GM12878 (cell line): ENCODE measurements around the gene BBX. TPM values are rescaled to one million over a fixed set of nuclear protein-coding genes. Genes with fewer than 3 reads are reported as not detected.
A peak's percentile ranks its signal among the peaks of the same experiment; 100 is the strongest.

Experiments
- ATAC-seq: fragments of 200-7000 bp; cut with Tn5 transposase; 3 replicates; pipeline ENCODE4 v1.9.1; 2020; ENCODE audit warnings: mild to moderate bottlenecking, moderate library complexity
- BruUV-seq: library from RNA; stranded (reverse); fragments of 400-500 nt; replicated peaks from 2 replicates; lab custom pipeline; 2021; lab: Mats Ljungman, UMichigan
- CTCF ChIA-PET: fragments of 300-600 bp; sonication (Branson Sonifier 250); formaldehyde crosslinking; extraction: SDS; loops from one replicate; lab custom pipeline; 2021; ENCODE audit warnings: inconsistent platforms; lab: Yijun Ruan, JAX
- POLR2A ChIA-PET: fragments of 350-600 bp; formaldehyde crosslinking; extraction: SDS; loops from one replicate; lab custom pipeline; 2021; ENCODE audit warnings: inconsistent platforms; lab: Charles Lee
- RAD21 ChIA-PET: fragments of 300-600 bp; sonication (Branson Sonifier 250); formaldehyde crosslinking; loops from one replicate; lab custom pipeline; 2023; ENCODE audit warnings: antibody characterized with exemption; ENCODE audit not compliant: unreplicated experiment; lab: Charles Lee
- SMC1A ChIA-PET: fragments of 300-600 bp; sonication (Branson Sonifier 250); formaldehyde crosslinking; loops from one replicate; lab custom pipeline; 2023; ENCODE audit not compliant: unreplicated experiment, uncharacterized antibody; lab: Charles Lee
- DNase-seq: peaks from one replicate; pipeline ENCODE4 v3.0.0-alpha.2; 2011; ENCODE audit warnings: low read depth, low spot score
- FAIRE-seq: peaks from 3 replicates; lab custom pipeline; 2011; peaks lifted over from hg19 to GRCh38; lab: Jason Lieb, UNC
- H2AFZ ChIP-seq: 2 replicates; pipeline ENCODE4 v1.6.0; 2011; ENCODE audit warnings: low read depth, low read length, control low read depth; ENCODE audit not compliant: control insufficient read depth
- H3K27ac ChIP-seq: 2 replicates; pipeline ENCODE4 v1.5.1; 2011; ENCODE audit warnings: control low read depth; ENCODE audit not compliant: control insufficient read depth, insufficient read depth
- H3K27me3 ChIP-seq, 2 experiments: replicated peaks in 1 of 2; 2 replicates each; pipeline versions ENCODE4 v1.6.0 to v1.6.1; 2011; ENCODE audit warnings: low read length in 1 of 2; ENCODE audit not compliant: control insufficient read depth in 2 of 2, insufficient read depth in 2 of 2
- H3K36me3 ChIP-seq, 2 experiments: 2 replicates each; pipeline ENCODE4 v1.5.1; 2011; ENCODE audit warnings: low read length in 1 of 2; ENCODE audit not compliant: control insufficient read depth in 2 of 2, insufficient read depth in 2 of 2
- H3K4me1 ChIP-seq: 2 replicates; pipeline ENCODE4 v1.6.1; 2011; ENCODE audit warnings: mild to moderate bottlenecking, low read length, moderate library complexity, mixed read lengths; ENCODE audit not compliant: control insufficient read depth, insufficient read depth
- H3K4me2 ChIP-seq: 2 replicates; pipeline ENCODE4 v1.6.0; 2011; ENCODE audit warnings: control low read depth; ENCODE audit not compliant: control insufficient read depth, insufficient read depth
- H3K4me3 ChIP-seq: fragments of 200-600 bp; sonication (generic); 2 replicates; pipeline ENCODE4 v1.5.1; 2016
- H3K79me2 ChIP-seq: 2 replicates; pipeline ENCODE4 v1.6.0; 2011; ENCODE audit warnings: low read length; ENCODE audit not compliant: control insufficient read depth, insufficient read depth
- H3K9ac ChIP-seq: 2 replicates; pipeline ENCODE4 v1.8.0; 2011; ENCODE audit warnings: low read length, control low read depth, mixed read lengths; ENCODE audit not compliant: control insufficient read depth, insufficient read depth
- H3K9me3 ChIP-seq: replicated peaks from 3 replicates; pipeline ENCODE4 v1.5.1; 2011; ENCODE audit warnings: mild to moderate bottlenecking, low read length; ENCODE audit not compliant: control insufficient read depth, insufficient read depth
- H4K20me1 ChIP-seq: 2 replicates; pipeline ENCODE4 v1.6.0; 2011; ENCODE audit not compliant: control insufficient read depth, insufficient read depth
- CREB1 ChIP-seq: IDR thresholded peaks from 2 replicates; pipeline ENCODE4 v1.6.1; 2012; ENCODE audit warnings: low read depth, mild to moderate bottlenecking, inconsistent platforms
- DPF2 ChIP-seq: fragments of 450-650 bp; IDR thresholded peaks from 2 replicates; pipeline ENCODE4 v1.6.1; 2017; ENCODE audit warnings: mild to moderate bottlenecking
- HDAC2 ChIP-seq: fragments of 200-600 bp; sonication (generic); IDR thresholded peaks from 2 replicates; pipeline ENCODE4 v1.6.1; 2017
- IKZF2 ChIP-seq, 2 experiments: fragments of 450-650 bp; IDR thresholded peaks; 2 replicates each; pipeline ENCODE4 v1.6.1; 2017; ENCODE audit warnings: mild to moderate bottlenecking in 2 of 2, moderate library complexity in 2 of 2
- KLF5 ChIP-seq: fragments of 450-650 bp; IDR thresholded peaks from 2 replicates; pipeline ENCODE4 v1.6.1; 2014; ENCODE audit warnings: mild to moderate bottlenecking; ENCODE audit not compliant: partially characterized antibody
- MEF2B ChIP-seq: fragments of 450-650 bp; IDR thresholded peaks from 2 replicates; pipeline ENCODE4 v1.6.1; 2018; ENCODE audit warnings: mild to moderate bottlenecking, moderate library complexity; ENCODE audit not compliant: partially characterized antibody, poor library complexity, severe bottlenecking
- NR2C1 ChIP-seq: fragments of 450-650 bp; IDR thresholded peaks from 2 replicates; pipeline ENCODE4 v1.6.1; 2017; ENCODE audit warnings: antibody characterized with exemption, mild to moderate bottlenecking, moderate library complexity
- RB1 ChIP-seq: fragments of 450-650 bp; formaldehyde crosslinking; IDR thresholded peaks from 2 replicates; pipeline ENCODE4 v1.6.1; 2017; ENCODE audit warnings: mild to moderate bottlenecking, borderline replicate concordance
- SPI1 ChIP-seq: IDR thresholded peaks from 2 replicates; pipeline ENCODE4 v1.6.1; 2011; ENCODE audit warnings: low read depth, mild to moderate bottlenecking, low read length, moderate library complexity, borderline replicate concordance; ENCODE audit not compliant: insufficient read depth
- STAT3 ChIP-seq: IDR thresholded peaks from 2 replicates; pipeline ENCODE4 v1.6.1; 2011; ENCODE audit warnings: low read depth, low read length, improper control_type of control experiment
- WRNIP1 ChIP-seq: IDR thresholded peaks from 2 replicates; pipeline ENCODE4 v1.6.1; 2011; ENCODE audit warnings: low read depth, low read length, improper control_type of control experiment, borderline replicate concordance
- YBX1 ChIP-seq: fragments of 450-650 bp; IDR thresholded peaks from 2 replicates; pipeline ENCODE4 v1.6.1; 2016; ENCODE audit warnings: antibody characterized with exemption
- ZNF622 ChIP-seq: fragments of 450-650 bp; IDR thresholded peaks from 2 replicates; pipeline ENCODE4 v1.6.1; 2017; ENCODE audit warnings: mild to moderate bottlenecking, inconsistent platforms
- WGBS: methylation state at CpG from one replicate; pipeline ENCODE4 v1.1.6; 2016; ENCODE audit warnings: low lambda C conversion rate; ENCODE audit not compliant: insufficient replicate concordance, insufficient coverage; ENCODE audit errors: missing lambda C conversion rate; 5-methylcytosine and 5-hydroxymethylcytosine counted together
- in situ Hi-C: fragments of 300-500 bp; cut with MboI; formaldehyde crosslinking; loops from 9 replicates; pipeline ENCODE4 v1.14.3; 2018; ENCODE audit warnings: mixed read lengths
- intact Hi-C: fragments of 100-400 bp; cut with micrococcal nuclease; formaldehyde crosslinking; loops from one replicate; pipeline ENCODE4 v1.14.2; 2022; ENCODE audit not compliant: unreplicated experiment
- polyA plus RNA-seq, 11 experiments: library from polyadenylated mRNA; depleted of rRNA in 4 of 11; unstranded in 6 of 11; stranded (reverse) in 5 of 11; fragments of >200 nt; fragmentation: Nextera tagmentation in 4 of 11; fragmentation: Illumina TruSeq in 1 of 11; extraction: Ambion mirVana in 4 of 11; extraction: Trizol in 1 of 11; gene quantifications; 1 replicate in 1 of 11; 2 replicates in 10 of 11; pipeline versions ENCODE4 v1.2.1 to v1.2.3, GENCODE V29; 2011 to 2016; ENCODE audit warnings: inconsistent platforms in 2 of 11, missing spikeins in 2 of 11, low read depth in 1 of 11
- total RNA-seq, 4 experiments: library from RNA; depleted of rRNA in 3 of 4; stranded (reverse); fragments of >200 nt in 3 of 4; fragmentation: Illumina TruSeq in 1 of 4; extraction: Trizol in 1 of 4; gene quantifications; 2 replicates each; pipeline versions ENCODE4 v1.2.1 to v1.2.3, GENCODE V29; 2013 to 2021

The BBX gene
- total and polyA plus RNA-seq, 10 of the 15 experiments (the other 5 are each of a cell fraction or from before 2014, with no cell fraction given): 13.3 to 38.5 (median 32.0) TPM

DNA sequence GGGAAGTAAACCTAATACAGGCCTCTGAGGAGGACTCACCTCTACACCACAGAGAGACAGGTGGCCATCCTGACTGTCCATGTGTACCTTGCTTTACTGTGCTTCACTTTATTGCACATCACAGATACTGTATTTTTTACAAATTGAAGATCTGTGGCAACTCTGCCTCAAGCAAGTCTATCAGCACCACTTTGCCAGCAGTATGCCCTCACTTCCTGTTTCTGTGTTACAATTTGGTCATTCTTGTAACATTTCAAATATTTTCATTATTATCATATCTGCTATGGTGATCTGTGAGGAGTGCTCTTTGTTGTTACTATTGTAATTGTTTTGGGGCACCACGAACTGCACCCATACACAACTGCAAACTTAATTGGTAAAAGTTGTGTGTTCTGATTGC, 78.0 kb downstream of the BBX start:
- no peak overlapping the region for H2AFZ ChIP-seq
- FAIRE-seq: no peak
- RAD21 ChIA-PET: interaction anchor here (0.8 to 3.7 kb wide), 9 partner anchors 10 to 88 kb away, joined by 3 to 19 read pairs (median 6); no protein-coding TSS in a partner anchor
- in situ Hi-C loops: no loop called here
- H3K4me1 ChIP-seq: peaks cover 13% of the 10 kb centered on the region; the same call in 1 of the 2 replicates
- intact Hi-C loops: no loop called here
- ATAC-seq: peak; percentile 13
- no peak for DNase-seq
- SMC1A ChIA-PET: interaction anchor here (1.0 to 5.1 kb wide), 16 partner anchors 10 to 398 kb away, joined by 3 to 48 read pairs (median 4); no protein-coding TSS in a partner anchor
- CTCF ChIA-PET: interaction anchor here (0.6 to 5.3 kb wide), 21 partner anchors 9 to 360 kb away, joined by 3 to 47 read pairs (median 5); no protein-coding TSS in a partner anchor
- POLR2A ChIA-PET: interaction anchor here (0.5 to 1.0 kb wide), 3 partner anchors 20 to 142 kb away, joined by 3 to 4 read pairs (median 3); no protein-coding TSS in a partner anchor
- H3K79me2 ChIP-seq: peaks cover 7% of the 10 kb centered on the region
- no peak overlapping the region for H3K27ac ChIP-seq
- peaks cover 6% of the 10 kb centered on the region; the same call in 2 of the 3 replicates for H3K9me3 ChIP-seq
- H3K4me2 ChIP-seq: no peak overlapping the region
- no peaks in the 10 kb centered on the region for H3K27me3 ChIP-seq
- no peaks in the 10 kb centered on the region for H4K20me1 ChIP-seq
- BruUV-seq: no TSS peak
- TF ChIP-seq SPI1: peak; percentile 81
- TF ChIP-seq HDAC2: no peak
- TF ChIP-seq WRNIP1: no peak
- no peak overlapping the region for H3K4me3 ChIP-seq
- H3K36me3 ChIP-seq: no peaks in the 10 kb centered on the region; a peak in 1 of 4 replicates
- no peak overlapping the region for H3K9ac ChIP-seq
- WGBS: 44% methylated on average over 1 of the region's 1 CpG

- 94% methylated on average over 7 of the region's 7 CpGs for WGBS
- no peak for FAIRE-seq
- ATAC-seq: no peak
- no peak for TF ChIP-seq KLF5
- no peak for TF ChIP-seq YBX1
- no peak for TF ChIP-seq ZNF622
- no peak for TF ChIP-seq DPF2
- TF ChIP-seq MEF2B: no peak
- TF ChIP-seq CREB1: no peak
- no peak for TF ChIP-seq RB1
- TF ChIP-seq SPI1: no peak
- no peak for TF ChIP-seq STAT3
- no peak for TF ChIP-seq WRNIP1
- TF ChIP-seq NR2C1: no peak
- no peak for TF ChIP-seq IKZF2 (IDR thresholded peaks at IDR 0.05)
These were observed 81.5 kb downstream of the BBX start for GRCh38 chr3:107604057-107604822.

More at GRCh38 chr3:107604057-107604822, 81.5 kb downstream of the BBX start:
- in situ Hi-C loops (no loop called here), intact Hi-C loops (no loop called here)
- POLR2A ChIA-PET: no interaction called here
- Histone ChIP-seq H3K9me3 (peaks cover 8% of the 10 kb centered on the region; the same call in 2 of the 3 replicates), H3K4me1 (no peaks in the 10 kb centered on the region; the same call in 1 of the 2 replicates), H3K4me2 (no peak overlapping the region), H3K9ac (no peak overlapping the region), H2AFZ (no peak overlapping the region), H4K20me1 (no peaks in the 10 kb centered on the region), H3K27me3 (no peaks in the 10 kb centered on the region), H3K4me3 (no peak overlapping the region), H3K36me3 (no peaks in the 10 kb centered on the region; a peak in 1 of 4 replicates), H3K79me2 (peaks cover 5% of the 10 kb centered on the region), H3K27ac (no peak overlapping the region)
- DNase-seq: no peak
- BruUV-seq: no TSS peak
- SMC1A ChIA-PET: interaction anchor here (0.6 to 2.3 kb wide), 8 partner anchors 9 to 146 kb away, joined by 3 to 15 read pairs (median 4); no protein-coding TSS in a partner anchor
- CTCF ChIA-PET: interaction anchor here (1.0 kb wide), 1 partner anchor 332 kb away, joined by 4 read pairs; no protein-coding TSS in a partner anchor
- RAD21 ChIA-PET: interaction anchor here (0.9 kb wide), 1 partner anchor 19 kb away, joined by 3 read pairs; no protein-coding TSS in a partner anchor
